GM13976 (cell line): ENCODE results near the gene KCNMB2.
"Not testable (repeated sequence)": the region's sequence is repeated elsewhere in the genome, so short reads cannot be mapped to it uniquely, and the experiment has no call there.

ENCODE experiments used
- DNase-seq: peaks from one replicate; pipeline ENCODE4 v3.0.0; 2012; ENCODE audit warnings: low spot score
- in situ Hi-C: fragments of 300-500 bp; cut with MboI; formaldehyde crosslinking; loops from one replicate; pipeline ENCODE4 v1.12.0; 2022; ENCODE audit warnings: low sequenced_read_pairs, mixed read lengths, inconsistent platforms; ENCODE audit not compliant: unreplicated experiment
- TF ChIP-seq, protein P1 (sequence below): IDR thresholded peaks from 2 replicates; pipeline ENCODE4 v1.5.1; 2012; ENCODE audit warnings: borderline replicate concordance, mild to moderate bottlenecking; ENCODE audit not compliant: insufficient read depth; ENCODE audit errors: extremely low read depth, missing control alignments, control extremely low read depth

Gene KCNMB2

DNA sequence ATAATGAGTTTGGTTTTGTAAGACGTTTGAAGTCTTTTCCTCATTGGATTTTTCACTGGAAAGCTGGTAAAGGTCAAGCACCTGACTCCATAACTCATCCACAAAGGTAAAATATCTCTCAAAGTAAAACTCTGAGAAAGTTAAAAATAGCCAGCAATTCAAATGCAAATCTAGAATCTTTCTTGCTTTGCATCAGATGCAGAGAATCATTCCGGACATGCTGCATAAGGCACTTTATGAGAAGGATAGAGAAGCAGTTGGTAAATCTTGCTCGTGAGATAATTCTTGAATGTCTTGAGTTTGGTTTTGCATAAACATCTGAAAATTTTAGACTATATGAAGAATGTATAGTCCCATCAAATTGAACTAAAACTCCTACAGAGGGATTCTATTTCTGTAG is 9.1 kb downstream of the KCNMB2 start:
- no peak for DNase-seq
- in situ Hi-C loops = no loop called here
- TF ChIP-seq, protein P1, sequence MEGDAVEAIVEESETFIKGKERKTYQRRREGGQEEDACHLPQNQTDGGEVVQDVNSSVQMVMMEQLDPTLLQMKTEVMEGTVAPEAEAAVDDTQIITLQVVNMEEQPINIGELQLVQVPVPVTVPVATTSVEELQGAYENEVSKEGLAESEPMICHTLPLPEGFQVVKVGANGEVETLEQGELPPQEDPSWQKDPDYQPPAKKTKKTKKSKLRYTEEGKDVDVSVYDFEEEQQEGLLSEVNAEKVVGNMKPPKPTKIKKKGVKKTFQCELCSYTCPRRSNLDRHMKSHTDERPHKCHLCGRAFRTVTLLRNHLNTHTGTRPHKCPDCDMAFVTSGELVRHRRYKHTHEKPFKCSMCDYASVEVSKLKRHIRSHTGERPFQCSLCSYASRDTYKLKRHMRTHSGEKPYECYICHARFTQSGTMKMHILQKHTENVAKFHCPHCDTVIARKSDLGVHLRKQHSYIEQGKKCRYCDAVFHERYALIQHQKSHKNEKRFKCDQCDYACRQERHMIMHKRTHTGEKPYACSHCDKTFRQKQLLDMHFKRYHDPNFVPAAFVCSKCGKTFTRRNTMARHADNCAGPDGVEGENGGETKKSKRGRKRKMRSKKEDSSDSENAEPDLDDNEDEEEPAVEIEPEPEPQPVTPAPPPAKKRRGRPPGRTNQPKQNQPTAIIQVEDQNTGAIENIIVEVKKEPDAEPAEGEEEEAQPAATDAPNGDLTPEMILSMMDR = no peak

DNA sequence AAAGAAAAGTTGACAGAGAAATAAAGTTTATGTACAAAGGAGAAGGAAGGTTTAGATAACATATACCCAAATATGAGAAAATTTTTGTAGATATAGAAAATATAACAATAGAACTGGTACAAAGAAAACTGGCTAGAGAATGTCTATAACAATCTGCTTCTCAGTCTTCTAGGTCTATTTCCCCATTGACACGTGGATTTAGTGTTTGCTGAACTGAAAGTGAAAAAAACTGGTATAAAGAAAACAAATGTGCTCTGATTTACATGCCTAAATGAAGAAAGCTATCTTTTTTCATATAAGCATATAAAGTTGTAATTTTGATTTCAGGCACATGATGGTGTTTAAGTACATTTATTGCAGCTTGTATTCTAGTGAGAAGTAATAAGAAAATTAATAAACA is 9.8 kb downstream of the KCNMB2 start:
- in situ Hi-C loops = no loop called here

DNA sequence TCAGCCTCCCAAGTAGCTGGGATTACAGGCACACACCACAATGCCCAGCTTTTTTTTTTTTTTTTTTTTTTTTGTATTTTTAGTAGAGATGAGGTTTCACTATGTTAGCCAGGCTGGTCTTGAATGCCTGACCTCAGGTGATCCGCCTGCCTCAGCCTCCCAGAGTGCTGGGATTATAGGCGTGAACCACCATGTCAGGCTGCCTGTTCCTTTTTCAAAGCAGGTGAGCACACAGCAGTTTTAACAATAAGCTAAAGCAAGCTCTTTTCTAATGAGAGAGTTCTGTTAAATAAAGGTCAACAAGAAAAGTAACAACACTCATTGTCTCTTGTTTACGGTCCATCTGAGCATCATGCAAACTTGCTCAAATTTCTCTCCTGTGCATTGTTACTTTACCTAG is 13.2 kb downstream of the KCNMB2 start:
- in situ Hi-C loops, DNase-seq: not testable (repeated sequence)

More for the DNA sequence above, 9.8 kb downstream of the KCNMB2 start:
- peak; percentile 23 for DNase-seq
- TF ChIP-seq, protein P1 = no peak

DNA sequence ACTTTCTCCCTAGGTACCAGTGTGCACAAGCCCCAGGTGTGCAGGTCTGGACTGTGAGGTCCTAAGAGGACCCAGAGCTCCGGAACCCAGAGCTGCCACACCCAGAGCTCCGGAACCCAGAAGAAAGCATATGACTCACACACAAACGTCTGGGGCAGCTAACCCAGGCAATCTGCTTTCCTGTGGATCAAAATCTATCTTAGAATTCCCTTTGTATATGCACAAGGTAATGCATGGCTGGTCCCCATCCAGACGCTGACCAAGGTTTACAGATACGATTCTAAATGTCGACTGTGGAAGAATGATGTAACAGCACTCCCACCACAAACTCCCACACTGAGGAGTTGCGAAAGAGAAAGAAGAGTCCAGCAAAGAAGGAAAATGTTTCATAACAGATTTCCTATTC is 15.7 kb downstream of the KCNMB2 start:
- no peak for DNase-seq
- TF ChIP-seq, protein P1 = no peak
- in situ Hi-C loops = no loop called here

DNA sequence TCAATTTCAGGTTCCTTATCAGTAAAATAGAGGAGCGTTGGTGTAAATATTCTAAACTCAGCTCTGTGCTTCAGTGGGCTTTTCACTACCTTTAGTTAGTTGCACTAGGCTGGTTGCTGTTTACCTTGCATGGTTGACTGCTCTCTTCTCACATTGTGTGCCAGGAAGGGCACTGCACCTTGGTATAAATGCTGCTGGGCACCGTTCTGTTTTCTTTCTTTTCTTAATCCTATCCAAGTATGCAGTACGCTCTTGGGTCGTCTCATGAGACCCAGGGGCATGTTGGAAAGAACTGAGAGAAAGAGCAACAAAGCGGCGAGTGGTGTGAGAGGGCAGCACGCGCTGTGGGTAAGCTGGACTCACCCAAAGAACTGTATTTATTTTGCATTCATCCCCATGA is 22.4 kb downstream of the KCNMB2 start:
- in situ Hi-C loops = no loop called here
- no peak for DNase-seq
- TF ChIP-seq, protein P1 = no peak

DNA sequence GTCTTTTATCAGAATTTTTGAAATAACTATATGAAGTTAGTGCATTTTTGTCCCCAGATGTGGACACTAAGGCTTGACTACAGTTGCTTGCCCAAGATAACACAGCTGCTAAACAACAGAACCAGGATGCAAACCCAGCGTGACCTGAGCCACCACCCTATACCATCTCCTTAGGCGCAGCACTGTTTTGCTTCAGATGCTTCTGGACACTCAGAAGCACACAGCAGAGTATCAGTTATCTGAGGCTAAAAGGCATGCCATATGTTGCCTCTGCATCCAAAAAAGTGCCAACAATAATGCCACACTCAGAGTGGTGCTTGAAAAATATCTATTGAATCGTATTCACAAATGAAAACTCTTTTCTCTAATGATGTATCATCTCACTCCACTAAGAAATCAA is 24.5 kb downstream of the KCNMB2 start:
- in situ Hi-C loops = no loop called here
- no peak for DNase-seq
- TF ChIP-seq, protein P1 = no peak

DNA sequence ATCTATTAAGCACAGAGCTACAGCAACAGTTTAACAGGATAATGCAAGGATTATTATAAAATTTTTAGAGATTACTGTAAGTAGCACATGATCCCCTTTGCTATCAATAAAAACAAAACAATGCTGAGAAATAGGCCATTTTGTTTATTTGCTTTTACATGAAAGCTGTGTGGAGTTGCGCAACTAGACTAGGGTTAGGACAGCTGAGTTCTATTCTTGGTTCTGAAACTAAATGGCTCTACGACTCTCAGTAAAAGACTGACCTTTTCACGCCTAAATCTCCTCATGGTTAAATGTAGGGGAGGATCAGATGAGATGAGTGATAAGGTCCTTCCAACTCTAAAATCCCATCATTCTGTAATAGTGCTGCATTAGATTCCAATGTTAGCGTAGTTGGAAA is 25.0 kb downstream of the KCNMB2 start:
- DNase-seq = no peak
- in situ Hi-C loops = no loop called here
- TF ChIP-seq, protein P1 = no peak
